Mucosa of gallbladder (tissue), 1 donor: ENCODE results near the gene RAP2A. TPM values are rescaled to one million over a fixed set of nuclear protein-coding genes. Genes with fewer than 3 reads are reported as not detected.

Experiments used
- DNase-seq: peaks from one replicate; pipeline ENCODE4 v3.0.0-alpha.2; 2020; ENCODE audit warnings: low spot score
- total RNA-seq: library from RNA; stranded (reverse); gene quantifications from one replicate; pipeline ENCODE4 v1.2.1, GENCODE V29; 2021
- donor health status: DM: no; HTN: no; CAD: no.

RAP2A gene
- total RNA-seq, 1 donor from 2014 or later, result 39.4 TPM

GRCh38 chr13:97446448-97446847 is 12.5 kb downstream of the RAP2A start:
- DNase-seq, result no peak

- no peak for DNase-seq
Measured at GRCh38 chr13:97448503-97449251, 14.7 kb downstream of the RAP2A start.

GRCh38 chr13:97454699-97455098 is 20.7 kb downstream of the RAP2A start:
- no peak for DNase-seq

GRCh38 chr13:97456047-97456446 is 22.1 kb downstream of the RAP2A start:
- DNase-seq, result no peak

GRCh38 chr13:97459215-97459777 is 25.3 kb downstream of the RAP2A start:
- DNase-seq, result no peak

- no peak for DNase-seq
Measured at GRCh38 chr13:97460004-97460775, 26.2 kb downstream of the RAP2A start.

GRCh38 chr13:97460853-97461252 is 26.9 kb downstream of the RAP2A start:
- DNase-seq, result no peak

- no peak for DNase-seq
Measured at GRCh38 chr13:97464561-97464960, 30.6 kb downstream of the RAP2A start.

GRCh38 chr13:97466722-97467121 is 32.8 kb downstream of the RAP2A start:
- no peak for DNase-seq

GRCh38 chr13:97468331-97468730 is 34.4 kb downstream of the RAP2A start:
- no peak for DNase-seq

GRCh38 chr13:97471711-97472110 is 37.7 kb downstream of the RAP2A start:
- no peak for DNase-seq

- DNase-seq, result no peak
Measured at GRCh38 chr13:97474349-97474980, 40.5 kb downstream of the RAP2A start.

GRCh38 chr13:97475011-97475410 is 41.0 kb downstream of the RAP2A start:
- no peak for DNase-seq

- DNase-seq, result no peak
Measured at GRCh38 chr13:97477844-97478243, 43.9 kb downstream of the RAP2A start.

GRCh38 chr13:97478247-97478646 is 44.3 kb downstream of the RAP2A start:
- DNase-seq, result no peak

GRCh38 chr13:97483465-97483864 is 49.5 kb downstream of the RAP2A start:
- DNase-seq, result no peak

GRCh38 chr13:97484301-97484700 is 50.3 kb downstream of the RAP2A start:
- no peak for DNase-seq

- DNase-seq, result no peak
Measured at GRCh38 chr13:97485320-97485719, 51.4 kb downstream of the RAP2A start.

GRCh38 chr13:97490702-97491307 is 56.8 kb downstream of the RAP2A start:
- no peak for DNase-seq

GRCh38 chr13:97491452-97491851 is 57.5 kb downstream of the RAP2A start:
- no peak for DNase-seq

GRCh38 chr13:97492257-97492656 is 58.3 kb downstream of the RAP2A start:
- no peak for DNase-seq
